Measurements from ENCODE around the gene ZNF384. TPM values are rescaled to one million over a fixed set of nuclear protein-coding genes. Genes with fewer than 3 reads are reported as not detected.

Gene ZNF384
- total and polyA plus RNA-seq, 2 experiments from 2014 or later: 44.1 to 44.9 TPM

DNA sequence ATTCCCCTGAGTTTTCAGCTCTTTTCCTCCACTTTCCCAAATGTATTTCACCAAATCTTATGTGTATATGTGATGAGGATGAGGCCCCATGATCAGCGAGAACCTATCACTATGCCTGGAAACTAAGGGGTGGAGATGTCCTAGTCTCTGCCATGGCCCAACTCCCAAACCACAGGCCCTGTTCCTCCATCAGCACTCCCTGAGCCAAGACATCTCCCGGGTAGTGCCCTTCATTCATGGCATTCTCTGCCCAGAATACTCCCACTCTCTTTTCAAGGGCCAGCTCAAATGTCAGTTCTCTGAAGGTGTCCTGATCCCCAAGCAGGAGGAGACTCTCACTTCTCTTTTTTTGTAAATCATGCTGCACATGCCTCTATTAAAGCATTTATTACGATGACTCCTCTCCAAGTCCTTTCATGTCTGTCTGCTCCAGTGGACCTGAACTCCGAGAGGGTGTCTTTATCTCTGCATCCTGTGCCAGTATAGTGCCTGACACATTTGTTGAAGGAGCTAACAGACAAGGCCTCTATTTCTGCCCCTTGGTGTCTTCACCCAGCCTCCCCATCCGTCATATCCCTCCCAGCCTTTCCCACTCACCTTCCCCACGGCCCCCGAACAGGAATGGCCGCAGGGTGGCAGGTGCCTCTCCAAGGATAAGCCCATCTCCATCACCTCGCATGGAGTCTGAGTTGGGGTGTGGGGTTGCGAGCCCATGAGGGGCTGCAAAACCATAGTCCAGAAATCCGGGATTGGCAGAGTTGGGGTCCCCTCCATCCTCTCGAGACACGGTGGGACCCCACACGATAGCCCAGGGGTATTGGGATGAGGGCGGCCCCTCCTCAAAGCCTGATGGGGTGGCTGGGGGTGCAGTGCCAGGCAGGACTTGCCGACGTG lies 7.8 kb upstream of the ZNF384 start:
- no peaks in the 10 kb centered on the region for H3K9me3 ChIP-seq (ENCODE audit: low read depth)
- DNase-seq (ENCODE audit: low read depth in 1 of 2, low spot score in 1 of 2): no peak
- H3K4me1 ChIP-seq (ENCODE audit: low read depth): peaks cover 5% of the 10 kb centered on the region
- no peaks in the 10 kb centered on the region for H3K36me3 ChIP-seq
- TF ChIP-seq CTCF (IDR thresholded peaks at IDR 0.05; ENCODE audit: low read depth, low read length): no peak
- peaks cover 36% of the 10 kb centered on the region for H3K27me3 ChIP-seq
- no peak overlapping the region for H3K27ac ChIP-seq
- no peak overlapping the region for H3K4me3 ChIP-seq

- TF ChIP-seq CTCF (IDR thresholded peaks at IDR 0.05; ENCODE audit: low read depth, low read length): no peak
- Histone ChIP-seq H3K36me3 (no peaks in the 10 kb centered on the region), H3K27me3 (peaks cover 22% of the 10 kb centered on the region), H3K4me3 (no peak overlapping the region), H3K27ac (no peak overlapping the region), H3K4me1 (ENCODE audit: low read depth) (no peaks in the 10 kb centered on the region), H3K9me3 (ENCODE audit: low read depth) (no peaks in the 10 kb centered on the region)
- DNase-seq (ENCODE audit: low read depth in 1 of 2, low spot score in 1 of 2): no peak
These were observed 6.3 kb upstream of the ZNF384 start for GRCh38 chr12:6695313-6696045.

DNA sequence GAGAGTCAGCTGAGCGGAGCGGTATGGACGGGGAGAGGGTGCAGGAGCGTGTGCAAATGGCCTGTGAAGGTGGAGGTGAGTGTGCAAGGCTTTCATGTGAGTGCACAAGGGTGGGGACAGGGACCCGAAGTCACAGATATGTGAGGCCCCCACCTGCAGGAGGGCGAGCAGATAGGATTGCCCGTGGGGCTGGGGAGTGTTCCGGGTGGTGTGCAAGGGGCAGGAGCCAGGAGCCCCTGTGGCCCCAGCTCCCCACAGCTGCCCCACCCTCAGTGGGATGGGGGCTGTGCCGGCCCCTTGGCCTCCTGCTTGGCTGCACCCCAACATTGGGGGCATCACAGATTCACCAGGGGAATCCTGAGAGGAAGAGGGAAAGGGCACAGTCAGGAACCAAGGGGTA lies 5.5 kb upstream of the ZNF384 start:
- peaks cover 15% of the 10 kb centered on the region for H3K27me3 ChIP-seq
- no peak for TF ChIP-seq CTCF (IDR thresholded peaks at IDR 0.05; ENCODE audit: low read depth, low read length)
- no peaks in the 10 kb centered on the region for H3K36me3 ChIP-seq
- H3K27ac ChIP-seq: no peak overlapping the region
- no peaks in the 10 kb centered on the region for H3K9me3 ChIP-seq (ENCODE audit: low read depth)
- peaks cover 4% of the 10 kb centered on the region for H3K4me1 ChIP-seq (ENCODE audit: low read depth)
- DNase-seq (ENCODE audit: low read depth in 1 of 2, low spot score in 1 of 2): no peak
- H3K4me3 ChIP-seq: no peak overlapping the region

GRCh38 chr12:6693832-6694355 lies 4.7 kb upstream of the ZNF384 start:
- Histone ChIP-seq H3K4me1 (ENCODE audit: low read depth) (peaks cover 4% of the 10 kb centered on the region), H3K27me3 (peaks cover 7% of the 10 kb centered on the region), H3K4me3 (no peak overlapping the region), H3K36me3 (no peaks in the 10 kb centered on the region), H3K9me3 (ENCODE audit: low read depth) (no peaks in the 10 kb centered on the region), H3K27ac (no peak overlapping the region)
- DNase-seq (ENCODE audit: low read depth in 1 of 2, low spot score in 1 of 2): no peak
- no peak for TF ChIP-seq CTCF (IDR thresholded peaks at IDR 0.05; ENCODE audit: low read depth, low read length)

- no peak overlapping the region for H3K27ac ChIP-seq
- no peaks in the 10 kb centered on the region for H3K9me3 ChIP-seq (ENCODE audit: low read depth)
- H3K4me3 ChIP-seq: no peak overlapping the region
- no peak for DNase-seq (ENCODE audit: low read depth in 1 of 2, low spot score in 1 of 2)
- no peaks in the 10 kb centered on the region for H3K27me3 ChIP-seq
- H3K36me3 ChIP-seq: no peaks in the 10 kb centered on the region
- no peak for TF ChIP-seq CTCF (IDR thresholded peaks at IDR 0.05; ENCODE audit: low read depth, low read length)
- H3K4me1 ChIP-seq (ENCODE audit: low read depth): peaks cover 6% of the 10 kb centered on the region
These were observed 3.7 kb upstream of the ZNF384 start for GRCh38 chr12:6692888-6693287.
